Kidney epithelial cell (primary cell): Measurements from ENCODE around the gene GGPS1. TPM values are rescaled to one million over a fixed set of nuclear protein-coding genes. Genes with fewer than 3 reads are reported as not detected.

Experiments
- DNase-seq: peaks from one replicate; pipeline ENCODE4 v3.0.0-alpha.2; 2010; ENCODE audit warnings: low read depth
- H3K27me3 ChIP-seq: 2 replicates; pipeline ENCODE4 v1.6.0; 2011; ENCODE audit warnings: low read length; ENCODE audit not compliant: control insufficient read depth, insufficient read depth
- H3K36me3 ChIP-seq: 2 replicates; pipeline ENCODE4 v1.5.1; 2011; ENCODE audit warnings: low read length; ENCODE audit not compliant: control insufficient read depth, insufficient read depth
- H3K4me3 ChIP-seq: 2 replicates; pipeline ENCODE4 v1.5.1; 2011; ENCODE audit warnings: low read depth, mild to moderate bottlenecking, control low read depth, low read length
- CTCF ChIP-seq: IDR thresholded peaks from 2 replicates; pipeline ENCODE4 v1.5.1; 2011; ENCODE audit warnings: mild to moderate bottlenecking, moderate library complexity, low read length, control low read depth, inconsistent platforms; ENCODE audit not compliant: insufficient read depth, poor library complexity, severe bottlenecking
- total RNA-seq: library from RNA; depleted of rRNA; stranded (reverse); fragments of >200 nt; gene quantifications from 2 replicates; pipeline ENCODE4 v1.2.3, GENCODE V29; 2015

GGPS1 gene
- total RNA-seq, 1 donor from 2014 or later, result 34.9 TPM

- Histone ChIP-seq H3K27me3 (no peaks in the 10 kb centered on the region), H3K4me3 (no peak overlapping the region), H3K36me3 (no peaks in the 10 kb centered on the region)
- no peak for DNase-seq
- TF ChIP-seq CTCF, result no peak
These were observed 15.1 kb upstream of the GGPS1 start for GRCh38 chr1:235313262-235313661.

GRCh38 chr1:235313931-235314678 is 14.3 kb upstream of the GGPS1 start:
- H3K4me3 ChIP-seq, result no peak overlapping the region
- no peaks in the 10 kb centered on the region for H3K27me3 ChIP-seq
- no peak for TF ChIP-seq CTCF
- DNase-seq, result no peak
- no peaks in the 10 kb centered on the region for H3K36me3 ChIP-seq

GRCh38 chr1:235315173-235315572 is 13.2 kb upstream of the GGPS1 start:
- H3K4me3 ChIP-seq, result no peak overlapping the region
- H3K36me3 ChIP-seq, result no peaks in the 10 kb centered on the region
- H3K27me3 ChIP-seq, result no peaks in the 10 kb centered on the region
- no peak for TF ChIP-seq CTCF
- no peak for DNase-seq

GRCh38 chr1:235315735-235316134 is 12.6 kb upstream of the GGPS1 start:
- TF ChIP-seq CTCF, result no peak
- Histone ChIP-seq H3K4me3 (no peak overlapping the region), H3K27me3 (no peaks in the 10 kb centered on the region), H3K36me3 (no peaks in the 10 kb centered on the region)
- no peak for DNase-seq

GRCh38 chr1:235317168-235317567 is 11.2 kb upstream of the GGPS1 start:
- DNase-seq, result no peak
- H3K36me3 ChIP-seq, result no peaks in the 10 kb centered on the region

More at GRCh38 chr1:235317168-235317567, 11.2 kb upstream of the GGPS1 start:
- H3K4me3 ChIP-seq, result no peak overlapping the region
- no peaks in the 10 kb centered on the region for H3K27me3 ChIP-seq
- no peak for TF ChIP-seq CTCF
